HL-60 (cell line): ENCODE measurements around the gene CES5A.

Experiments used
- DNase-seq, 2 experiments: peaks; one replicate each; pipeline ENCODE4 v3.0.0-alpha.2; 2010 to 2020; ENCODE audit warnings: low read depth in 1 of 2, low spot score in 1 of 2
- H3K27ac ChIP-seq: fragments of 250-450 bp; sonication (Bioruptor Pico); replicated peaks from 2 replicates; pipeline ENCODE4 v1.5.1; 2020; ENCODE audit warnings: mild to moderate bottlenecking, moderate library complexity
- H3K27me3 ChIP-seq: fragments of 250-450 bp; sonication (Bioruptor Pico); 2 replicates; pipeline ENCODE4 v1.5.1; 2021; ENCODE audit warnings: mild to moderate bottlenecking, moderate library complexity; ENCODE audit not compliant: insufficient read depth, poor library complexity, severe bottlenecking
- H3K4me3 ChIP-seq: replicated peaks from 2 replicates; pipeline ENCODE4 v1.5.1; 2011; ENCODE audit warnings: mild to moderate bottlenecking, control low read depth, low read length; ENCODE audit not compliant: insufficient read depth
- GABPA ChIP-seq: IDR thresholded peaks from 2 replicates; pipeline ENCODE4 v1.6.1; 2012; ENCODE audit warnings: low read depth
- POLR2AphosphoS5 ChIP-seq: IDR thresholded peaks from 2 replicates; pipeline ENCODE4 v1.6.1; 2012; ENCODE audit warnings: low read depth
- SPI1 ChIP-seq: IDR thresholded peaks from 2 replicates; pipeline ENCODE4 v1.6.1; 2012; ENCODE audit warnings: low read depth, mild to moderate bottlenecking, borderline replicate concordance
- TF ChIP-seq, protein P1 (sequence below): IDR thresholded peaks from one replicate; pipeline ENCODE4 v1.5.1; 2011; ENCODE audit warnings: low read length, control low read depth, inconsistent platforms; ENCODE audit not compliant: insufficient read depth
- TF ChIP-seq, protein P2 (sequence below): IDR thresholded peaks from 2 replicates; pipeline ENCODE4 v1.6.1; 2012; ENCODE audit warnings: low read depth; ENCODE audit not compliant: insufficient replicate concordance

The CES5A gene

DNA sequence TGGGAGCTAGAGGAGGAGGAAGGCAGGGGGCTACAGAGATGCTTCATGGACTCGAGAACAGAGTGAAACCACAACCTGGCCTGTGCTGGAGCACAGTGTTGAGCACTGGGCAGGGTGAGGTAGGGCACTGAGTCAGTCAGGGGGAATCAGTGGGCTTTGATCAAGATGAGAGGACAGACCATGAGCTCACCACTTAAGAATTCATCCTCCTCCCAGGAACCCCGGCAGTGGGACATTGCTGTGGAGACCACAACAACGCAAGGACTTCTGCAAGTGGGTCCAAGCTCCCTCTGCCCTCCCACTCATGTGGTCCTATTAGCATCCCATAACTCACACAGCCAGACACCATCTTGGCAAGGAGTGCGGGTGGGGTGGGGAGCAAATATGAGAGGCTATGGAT is 1.7 kb upstream of the CES5A start:
- TF ChIP-seq, protein P1, sequence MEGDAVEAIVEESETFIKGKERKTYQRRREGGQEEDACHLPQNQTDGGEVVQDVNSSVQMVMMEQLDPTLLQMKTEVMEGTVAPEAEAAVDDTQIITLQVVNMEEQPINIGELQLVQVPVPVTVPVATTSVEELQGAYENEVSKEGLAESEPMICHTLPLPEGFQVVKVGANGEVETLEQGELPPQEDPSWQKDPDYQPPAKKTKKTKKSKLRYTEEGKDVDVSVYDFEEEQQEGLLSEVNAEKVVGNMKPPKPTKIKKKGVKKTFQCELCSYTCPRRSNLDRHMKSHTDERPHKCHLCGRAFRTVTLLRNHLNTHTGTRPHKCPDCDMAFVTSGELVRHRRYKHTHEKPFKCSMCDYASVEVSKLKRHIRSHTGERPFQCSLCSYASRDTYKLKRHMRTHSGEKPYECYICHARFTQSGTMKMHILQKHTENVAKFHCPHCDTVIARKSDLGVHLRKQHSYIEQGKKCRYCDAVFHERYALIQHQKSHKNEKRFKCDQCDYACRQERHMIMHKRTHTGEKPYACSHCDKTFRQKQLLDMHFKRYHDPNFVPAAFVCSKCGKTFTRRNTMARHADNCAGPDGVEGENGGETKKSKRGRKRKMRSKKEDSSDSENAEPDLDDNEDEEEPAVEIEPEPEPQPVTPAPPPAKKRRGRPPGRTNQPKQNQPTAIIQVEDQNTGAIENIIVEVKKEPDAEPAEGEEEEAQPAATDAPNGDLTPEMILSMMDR: no peak
- TF ChIP-seq, protein P2, sequence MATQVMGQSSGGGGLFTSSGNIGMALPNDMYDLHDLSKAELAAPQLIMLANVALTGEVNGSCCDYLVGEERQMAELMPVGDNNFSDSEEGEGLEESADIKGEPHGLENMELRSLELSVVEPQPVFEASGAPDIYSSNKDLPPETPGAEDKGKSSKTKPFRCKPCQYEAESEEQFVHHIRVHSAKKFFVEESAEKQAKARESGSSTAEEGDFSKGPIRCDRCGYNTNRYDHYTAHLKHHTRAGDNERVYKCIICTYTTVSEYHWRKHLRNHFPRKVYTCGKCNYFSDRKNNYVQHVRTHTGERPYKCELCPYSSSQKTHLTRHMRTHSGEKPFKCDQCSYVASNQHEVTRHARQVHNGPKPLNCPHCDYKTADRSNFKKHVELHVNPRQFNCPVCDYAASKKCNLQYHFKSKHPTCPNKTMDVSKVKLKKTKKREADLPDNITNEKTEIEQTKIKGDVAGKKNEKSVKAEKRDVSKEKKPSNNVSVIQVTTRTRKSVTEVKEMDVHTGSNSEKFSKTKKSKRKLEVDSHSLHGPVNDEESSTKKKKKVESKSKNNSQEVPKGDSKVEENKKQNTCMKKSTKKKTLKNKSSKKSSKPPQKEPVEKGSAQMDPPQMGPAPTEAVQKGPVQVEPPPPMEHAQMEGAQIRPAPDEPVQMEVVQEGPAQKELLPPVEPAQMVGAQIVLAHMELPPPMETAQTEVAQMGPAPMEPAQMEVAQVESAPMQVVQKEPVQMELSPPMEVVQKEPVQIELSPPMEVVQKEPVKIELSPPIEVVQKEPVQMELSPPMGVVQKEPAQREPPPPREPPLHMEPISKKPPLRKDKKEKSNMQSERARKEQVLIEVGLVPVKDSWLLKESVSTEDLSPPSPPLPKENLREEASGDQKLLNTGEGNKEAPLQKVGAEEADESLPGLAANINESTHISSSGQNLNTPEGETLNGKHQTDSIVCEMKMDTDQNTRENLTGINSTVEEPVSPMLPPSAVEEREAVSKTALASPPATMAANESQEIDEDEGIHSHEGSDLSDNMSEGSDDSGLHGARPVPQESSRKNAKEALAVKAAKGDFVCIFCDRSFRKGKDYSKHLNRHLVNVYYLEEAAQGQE: no peak
- TF ChIP-seq SPI1 (no peak), POLR2AphosphoS5 (no peak), GABPA (no peak)
- Histone ChIP-seq H3K27me3 (no peaks in the 10 kb centered on the region), H3K27ac (no peak overlapping the region), H3K4me3 (no peak overlapping the region)
- no peak for DNase-seq

DNA sequence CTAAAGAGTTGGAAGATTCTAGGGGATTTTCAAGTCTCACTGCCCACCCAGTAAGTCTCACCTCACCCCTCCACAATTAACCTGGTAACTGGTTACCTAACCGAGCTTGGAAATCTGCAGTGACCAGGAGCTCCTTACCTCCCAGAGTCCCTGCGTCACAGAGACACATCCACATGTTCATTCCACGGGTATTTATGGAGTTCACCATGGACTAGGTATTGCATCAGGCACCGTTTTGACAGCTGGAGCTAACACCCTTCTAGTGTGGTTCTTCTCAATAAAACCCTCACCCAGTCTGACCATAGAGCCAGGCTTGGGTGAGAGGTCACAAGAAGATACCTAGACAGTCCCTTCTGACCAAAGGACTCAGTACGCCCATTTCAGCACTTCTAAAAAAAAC is 2.1 kb downstream of the CES5A start:
- DNase-seq: no peak
- TF ChIP-seq SPI1: no peak
- TF ChIP-seq, protein P2: no peak
- TF ChIP-seq GABPA: no peak
- TF ChIP-seq POLR2AphosphoS5: no peak
- TF ChIP-seq, protein P1: no peak
- Histone ChIP-seq H3K4me3 (no peak overlapping the region), H3K27ac (no peak overlapping the region), H3K27me3 (no peaks in the 10 kb centered on the region)

DNA sequence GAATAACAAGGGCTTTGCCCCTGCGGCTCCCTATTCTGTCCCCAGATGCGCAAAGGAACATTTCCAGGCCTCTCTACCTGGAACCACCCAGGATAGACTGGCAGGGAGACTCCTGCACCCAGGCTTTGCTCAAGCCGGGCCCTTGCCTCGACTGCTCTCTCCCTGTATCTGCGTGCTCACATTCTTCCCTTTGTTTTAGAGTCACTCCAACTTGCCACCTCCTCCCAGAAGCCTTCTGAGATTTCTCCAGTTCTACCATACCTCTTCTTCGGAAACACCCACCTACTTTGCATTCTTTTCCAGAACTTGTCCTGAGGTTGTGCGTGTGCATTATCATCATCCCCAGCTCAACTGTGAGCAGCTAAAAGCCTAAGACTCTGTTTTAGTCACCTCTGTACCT is 3.0 kb downstream of the CES5A start:
- TF ChIP-seq, protein P1: no peak
- no peak for DNase-seq

DNA sequence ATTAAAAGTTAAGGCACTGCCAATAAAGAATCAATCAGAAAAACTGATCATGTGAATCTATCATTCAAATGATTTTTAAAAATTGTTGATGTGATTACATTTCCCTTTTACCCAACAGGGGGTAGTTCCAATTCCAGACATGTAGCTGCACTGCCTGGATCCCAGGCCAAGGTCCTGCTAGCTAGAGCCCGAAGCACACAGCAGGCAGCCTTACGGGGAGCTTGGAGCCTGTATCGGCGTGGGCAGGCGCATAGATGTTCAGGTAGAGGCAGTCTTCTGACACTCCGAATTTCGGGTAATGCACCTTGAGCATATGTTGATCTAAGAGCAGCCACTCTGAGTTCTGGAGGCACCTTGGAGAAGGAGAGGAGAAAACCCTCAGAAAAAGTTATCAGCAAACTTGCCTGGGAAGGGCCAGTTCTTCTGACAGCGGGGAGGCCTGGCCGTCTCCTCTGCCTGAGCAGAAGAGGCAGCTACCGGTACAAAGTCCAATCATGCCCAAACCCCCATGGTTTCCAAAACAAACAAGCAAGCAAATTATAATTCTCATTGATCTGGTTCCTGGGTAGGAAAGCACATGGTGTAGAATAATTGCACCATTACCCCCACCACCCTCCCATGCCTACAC is 3.6 kb downstream of the CES5A start:
- TF ChIP-seq SPI1 (no peak), GABPA (no peak), POLR2AphosphoS5 (no peak)
- TF ChIP-seq, protein P2: no peak
- TF ChIP-seq, protein P1: no peak
- H3K4me3 ChIP-seq: no peak overlapping the region
- no peak for DNase-seq
- no peak overlapping the region for H3K27ac ChIP-seq
- no peaks in the 10 kb centered on the region for H3K27me3 ChIP-seq

More for the DNA sequence above, 3.0 kb downstream of the CES5A start:
- H3K27me3 ChIP-seq: no peaks in the 10 kb centered on the region
- no peak overlapping the region for H3K27ac ChIP-seq
- no peak overlapping the region for H3K4me3 ChIP-seq
